Measurements from ENCODE around the gene SRI.
A peak's percentile ranks its signal among the peaks of the same experiment; 100 is the strongest.
"Not testable (repeated sequence)": the region's sequence is repeated elsewhere in the genome, so short reads cannot be mapped to it uniquely, and the experiment has no call there.

SRI gene

GRCh38 chr7:88219781-88220747, at the start of gene SRI:
Gene SRI (minus strand): TSS chr7:88220038. CDS start chr7:88220026, 12 bp downstream.
- peak; percentile 70 for DNase-seq

GRCh38 chr7:88269586-88269985, 49.7 kb upstream of the SRI start:
- DNase-seq, result no peak

- no peak for DNase-seq
Observed at GRCh38 chr7:88268858-88269257, 49.0 kb upstream of the SRI start.

DNA sequence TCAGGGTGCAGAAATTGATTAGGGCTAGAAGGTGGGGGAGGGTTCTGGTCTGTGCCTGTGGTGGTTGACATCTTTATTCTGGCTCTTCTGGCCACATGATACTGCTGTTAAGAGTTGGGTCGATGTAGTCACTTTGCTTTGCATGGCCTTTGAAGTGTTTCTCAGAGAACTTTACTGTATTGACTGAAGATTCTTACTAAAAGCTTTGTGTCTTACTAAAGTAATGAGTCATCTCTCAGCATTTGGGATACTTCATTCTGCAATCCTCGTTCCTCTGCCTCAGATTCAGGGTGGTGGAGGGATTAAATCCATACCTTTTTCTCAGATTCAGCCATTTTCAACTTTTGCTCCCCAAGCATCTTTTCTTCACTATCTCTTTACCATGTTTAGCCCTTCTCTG, 48.2 kb upstream of the SRI start:
- no peak for DNase-seq

- no peak for DNase-seq
Observed at GRCh38 chr7:88267421-88267820, 47.6 kb upstream of the SRI start.

DNA sequence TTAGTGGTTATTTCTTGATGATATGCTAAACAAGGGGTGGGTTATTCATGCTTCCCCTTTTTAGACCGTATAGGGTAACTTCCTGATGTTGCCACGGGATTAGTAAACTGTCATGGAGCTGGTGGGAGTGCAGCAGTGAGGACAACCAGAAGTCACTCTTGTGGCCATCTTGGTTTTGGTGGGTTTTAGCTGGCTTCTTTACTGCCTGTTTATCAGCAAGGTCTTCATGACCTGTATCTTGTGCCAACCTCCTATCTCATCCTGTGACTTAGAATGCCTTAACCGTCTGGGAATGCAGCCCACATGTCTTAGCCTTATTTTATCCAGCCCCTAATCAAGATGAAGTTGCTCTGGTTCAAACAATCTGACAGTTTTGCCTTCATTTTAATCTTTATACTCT, 45.1 kb upstream of the SRI start:
- DNase-seq, result not testable (repeated sequence)

DNA sequence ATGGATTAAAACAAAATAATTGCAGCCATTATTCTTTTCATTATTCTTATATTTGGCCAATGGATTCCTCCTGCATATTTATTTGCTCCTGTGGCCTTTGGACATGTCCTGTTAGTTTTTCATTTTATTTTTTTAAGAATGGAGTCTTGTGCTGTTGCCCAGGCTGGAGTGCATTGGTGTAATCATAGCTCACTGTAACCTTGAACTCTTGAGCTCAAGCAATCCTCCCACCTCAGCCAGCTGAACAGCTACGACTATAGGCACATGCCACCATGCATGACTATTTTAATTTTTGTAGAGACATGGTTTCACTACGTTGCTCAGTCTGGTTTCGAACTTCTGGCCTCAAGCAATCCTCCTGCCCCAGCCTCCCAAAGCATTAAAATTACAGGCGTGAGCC, 42.7 kb upstream of the SRI start:
- no peak for DNase-seq

- no peak for DNase-seq
Observed at GRCh38 chr7:88260719-88261118, 40.9 kb upstream of the SRI start.

DNA sequence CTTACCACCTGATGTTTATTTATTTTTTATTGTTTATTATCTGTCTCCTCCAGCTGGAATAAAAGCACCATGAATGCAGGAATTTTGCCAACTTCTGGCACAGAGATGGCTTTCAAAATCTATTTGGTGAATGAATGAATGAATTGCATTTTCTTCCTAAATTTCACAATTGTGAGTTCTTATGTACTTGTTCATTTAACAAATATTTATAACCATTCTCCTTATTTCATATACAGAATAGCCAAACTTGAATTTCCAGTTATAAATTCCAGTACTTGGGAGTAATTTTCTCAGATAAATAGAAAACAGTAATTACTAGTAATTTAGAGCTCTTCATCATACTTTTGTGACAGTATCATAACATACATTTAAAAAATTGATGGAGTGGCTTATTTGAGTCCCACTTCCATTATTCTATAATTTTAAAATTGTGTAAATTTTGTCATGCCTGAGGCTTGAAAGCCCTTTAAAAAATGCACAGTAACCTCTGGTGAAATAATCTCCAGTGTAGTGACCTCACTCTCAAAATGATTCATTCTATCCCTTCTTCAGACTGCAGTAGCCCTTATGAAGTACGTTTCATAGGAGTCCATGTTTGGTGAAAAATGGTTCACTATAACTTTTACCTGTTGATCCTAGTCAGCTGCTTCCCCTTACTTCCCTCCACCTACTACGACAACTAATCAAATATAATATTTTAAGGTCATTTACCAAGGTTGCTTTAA, 40.0 kb upstream of the SRI start:
- no peak for DNase-seq

- DNase-seq, result not testable (repeated sequence)
Observed at GRCh38 chr7:88258296-88258695, 38.5 kb upstream of the SRI start.

DNA sequence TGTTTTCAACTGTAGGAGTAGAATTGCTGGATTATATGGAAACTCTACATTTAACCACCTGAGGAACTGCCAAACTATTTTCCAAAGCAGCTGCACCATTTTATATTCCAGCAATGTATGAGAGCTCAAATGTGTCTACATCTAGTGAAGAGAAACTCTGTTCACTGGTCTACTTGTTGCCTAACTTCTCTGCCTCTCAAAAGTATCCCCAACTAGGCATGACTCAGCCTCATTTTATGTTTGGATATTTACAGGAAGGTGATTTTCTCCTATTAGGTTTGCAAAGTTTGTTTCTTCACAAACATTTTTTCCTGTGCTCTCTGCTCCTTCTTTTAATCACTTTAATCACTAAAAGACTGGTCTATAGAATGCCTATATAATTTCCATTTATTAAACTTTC, 37.1 kb upstream of the SRI start:
- DNase-seq, result no peak

DNA sequence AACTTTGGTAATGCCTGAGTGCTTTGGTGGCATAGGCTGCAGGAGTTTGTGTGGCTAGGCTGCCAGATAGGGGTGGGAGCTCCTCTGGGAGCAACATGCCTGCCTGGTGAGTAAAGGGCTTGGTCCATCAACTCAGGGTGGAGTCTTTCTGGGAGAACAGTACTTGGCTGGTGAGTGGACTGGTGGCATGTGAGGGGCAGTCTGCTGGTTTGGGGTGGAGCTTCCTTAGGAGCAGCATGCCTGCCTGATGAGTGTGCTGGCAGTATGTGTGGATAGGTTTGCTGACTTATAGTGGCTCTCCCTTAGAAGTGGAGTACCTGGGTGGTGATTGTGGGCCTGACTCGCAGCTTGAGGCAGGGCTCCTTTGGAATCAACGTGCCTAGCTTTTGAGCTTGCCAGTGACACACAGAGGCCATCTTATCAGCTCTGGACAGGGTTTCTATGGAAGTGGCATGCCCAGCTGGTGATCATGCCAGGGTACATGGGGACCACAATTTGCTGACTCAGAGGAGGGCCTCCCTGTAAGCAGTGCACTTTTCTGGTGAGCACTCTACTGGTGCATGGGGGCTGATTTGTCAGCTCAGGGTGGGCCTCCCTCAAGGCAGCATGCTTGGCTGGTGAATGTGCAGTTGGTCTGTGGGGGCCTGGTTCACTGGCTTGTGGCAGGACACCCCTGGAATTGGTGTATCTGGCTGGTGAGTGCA, 35.0 kb upstream of the SRI start:
- DNase-seq, result no peak

GRCh38 chr7:88253640-88254039, 33.8 kb upstream of the SRI start:
- DNase-seq, result no peak

DNA sequence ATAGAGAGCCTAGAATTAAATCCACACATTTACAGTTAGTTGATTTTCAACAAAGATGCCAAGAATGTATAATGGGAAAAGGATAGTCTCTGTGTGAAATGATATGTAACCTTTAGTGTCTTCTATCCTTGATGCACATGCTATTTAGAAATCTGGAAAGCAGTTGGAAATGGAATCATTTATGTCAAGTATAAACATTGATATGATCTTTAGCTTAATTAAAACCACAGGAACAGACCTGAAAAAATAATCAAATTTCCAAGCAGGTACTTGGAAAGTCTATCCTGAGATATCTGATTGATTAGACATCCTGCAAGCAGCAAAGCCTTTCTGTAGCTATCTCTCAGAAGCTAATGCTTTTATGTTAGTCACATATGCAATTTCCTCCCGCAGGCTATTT, 24.4 kb upstream of the SRI start:
- no peak for DNase-seq

DNA sequence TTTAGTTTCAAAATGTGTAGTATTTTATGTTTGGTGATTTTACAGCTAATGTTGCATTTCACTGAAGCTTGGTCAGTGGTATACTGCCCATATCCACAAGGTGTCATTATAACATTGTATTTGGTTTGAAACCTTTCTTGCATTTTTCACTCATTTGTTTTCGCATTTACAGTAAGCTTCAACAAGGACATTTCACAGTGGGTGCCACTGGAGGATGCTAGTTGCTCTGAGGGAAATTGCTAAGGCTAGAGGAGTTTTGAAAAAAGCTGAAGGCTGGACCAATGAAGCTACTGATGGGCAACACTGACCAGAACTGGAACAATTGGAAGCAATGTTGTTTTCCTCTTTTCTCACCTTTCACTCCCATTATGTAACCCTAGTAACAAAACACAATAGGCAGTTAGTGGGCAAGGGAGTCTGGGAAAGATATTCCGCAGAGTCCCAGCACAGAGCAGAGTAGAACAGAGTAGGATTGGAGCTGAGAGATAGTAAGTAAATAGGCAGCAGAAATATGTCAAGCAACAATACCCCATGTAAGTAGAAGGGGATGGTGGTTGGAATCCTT, 23.6 kb upstream of the SRI start:
- peak; percentile 31 for DNase-seq

- no peak for DNase-seq
Observed at GRCh38 chr7:88239852-88240251, 20.0 kb upstream of the SRI start.

GRCh38 chr7:88233828-88234227, 14.0 kb upstream of the SRI start:
- no peak for DNase-seq

GRCh38 chr7:88230646-88231045, 10.8 kb upstream of the SRI start:
- DNase-seq, result no peak

DNA sequence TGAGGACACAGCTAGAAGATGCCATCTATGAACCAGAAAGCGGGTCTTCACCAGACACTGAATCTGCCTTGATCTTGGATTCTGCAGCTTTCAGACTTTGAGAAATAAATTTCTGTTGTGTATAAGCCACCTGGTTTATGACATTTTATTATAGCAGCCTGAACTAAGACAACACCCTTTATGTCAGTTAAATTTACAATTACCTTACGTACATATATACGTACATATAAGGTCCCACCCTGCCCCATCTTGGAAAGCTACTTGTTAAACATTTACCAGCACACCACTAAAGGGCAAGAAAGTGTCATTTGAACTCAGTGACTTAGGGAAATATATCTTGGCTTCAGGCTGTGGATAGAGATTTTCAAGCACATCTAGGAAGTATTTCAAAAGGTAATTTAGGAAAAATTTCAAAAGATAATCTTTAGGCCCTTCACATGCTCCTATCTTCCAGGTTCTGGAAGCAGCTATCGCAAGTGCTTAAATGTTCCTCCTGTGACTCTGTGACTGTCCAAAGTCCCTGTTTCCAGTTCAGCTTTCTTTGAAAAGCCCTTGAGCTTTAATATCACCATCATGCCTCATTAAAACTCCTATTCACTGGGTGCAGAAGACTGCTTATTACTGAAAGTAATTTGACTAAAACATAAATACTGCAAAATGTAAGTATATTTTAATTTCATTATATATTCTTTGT, 9.6 kb upstream of the SRI start:
- DNase-seq, result no peak

- DNase-seq, result no peak
Observed at GRCh38 chr7:88226886-88227516, 7.2 kb upstream of the SRI start.

DNA sequence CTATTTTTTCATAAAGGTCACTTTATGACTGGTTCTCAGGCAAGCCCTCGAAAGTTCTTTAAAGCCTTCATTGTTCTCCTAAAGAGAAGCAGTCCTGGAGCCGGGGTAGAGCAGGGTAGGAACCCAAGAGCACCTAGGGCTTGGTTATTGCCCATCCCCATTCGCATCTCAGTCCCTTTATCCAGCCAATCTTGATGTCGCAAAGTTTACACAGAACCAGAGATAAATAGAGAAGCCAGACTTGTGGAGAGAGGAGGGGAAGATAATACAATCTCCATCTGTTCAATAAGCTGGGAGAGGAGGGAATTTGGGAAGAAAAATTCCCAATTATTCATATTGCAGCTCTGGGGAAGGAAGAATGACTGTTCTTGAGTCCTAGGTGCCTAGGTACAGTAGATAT, 6.4 kb upstream of the SRI start:
- no peak for DNase-seq

Measured in DMS 273 treated with DMSO at 0.1 percent for 48 hours (cell line).